ENCODE data around the gene KCNK2. TPM values are rescaled to one million over a fixed set of nuclear protein-coding genes. Genes with fewer than 3 reads are reported as not detected.

The KCNK2 gene
- total RNA-seq, 1 experiment from 2014 or later: 1.1 TPM

GRCh38 chr1:215285013-215285800, 202.7 kb downstream of the KCNK2 start:
- CTCF ChIA-PET: no interaction called here

More at GRCh38 chr1:215285013-215285800, 202.7 kb downstream of the KCNK2 start:
- no peaks in the 10 kb centered on the region for H3K36me3 Mint-ChIP-seq (ENCODE audit: insufficient read depth, unreplicated experiment)
- intact Hi-C loops (cut with micrococcal nuclease; ENCODE audit: unreplicated experiment): no loop called here
- H3K27me3 Mint-ChIP-seq (ENCODE audit: unreplicated experiment): no peaks in the 10 kb centered on the region
- BruUV-seq (replicated peaks): no TSS peak
- H3K9me3 Mint-ChIP-seq (ENCODE audit: low read depth, unreplicated experiment): no peaks in the 10 kb centered on the region
- no peaks in the 10 kb centered on the region for H3K4me1 Mint-ChIP-seq (ENCODE audit: low read depth, unreplicated experiment)
- no peak overlapping the region for H3K4me3 Mint-ChIP-seq (ENCODE audit: low read depth, unreplicated experiment)
- no peak overlapping the region for H3K27ac Mint-ChIP-seq (ENCODE audit: unreplicated experiment)
- DNase-seq: no peak
- no peak for TF ChIP-seq CTCF (IDR thresholded peaks at IDR 0.05; ENCODE audit: unreplicated experiment)

Data from Calu3 (cell line).